Activated CD4-positive, alpha-beta T cell treated with anti-CD3 and anti-CD28 coated beads for 1 hour (primary cell): Measurements from ENCODE around the gene SPATA20.

Experiments
- DNase-seq: peaks from one replicate; pipeline ENCODE4 v3.0.0-alpha.2; 2020

Gene SPATA20

GRCh38 chr17:50521514-50521913, 25.5 kb upstream of the SPATA20 start:
- DNase-seq = no peak

- DNase-seq = no peak
Measured at GRCh38 chr17:50522766-50523165, 24.2 kb upstream of the SPATA20 start.

GRCh38 chr17:50523208-50523607, 23.8 kb upstream of the SPATA20 start:
- DNase-seq = no peak

GRCh38 chr17:50524838-50525237, 22.1 kb upstream of the SPATA20 start:
- DNase-seq = no peak

- DNase-seq = no peak
Measured at GRCh38 chr17:50527155-50527762, 19.7 kb upstream of the SPATA20 start.

- DNase-seq = no peak
Measured at GRCh38 chr17:50527949-50528474, 19.0 kb upstream of the SPATA20 start.

- no peak for DNase-seq
Measured at GRCh38 chr17:50529849-50530248, 17.1 kb upstream of the SPATA20 start.

- DNase-seq = no peak
Measured at GRCh38 chr17:50531428-50532025, 15.4 kb upstream of the SPATA20 start.

GRCh38 chr17:50532452-50533024, 14.4 kb upstream of the SPATA20 start, which contains the start of gene EPN3:
TSS of gene EPN3 (plus strand) at chr17:50532735. CDS start at chr17:50536557, 3,822 bp downstream.
- no peak for DNase-seq

- DNase-seq = no peak
Measured at GRCh38 chr17:50533185-50533584, 13.8 kb upstream of the SPATA20 start.

GRCh38 chr17:50533720-50534148, 13.2 kb upstream of the SPATA20 start:
- no peak for DNase-seq

GRCh38 chr17:50534222-50534978, 12.6 kb upstream of the SPATA20 start:
- no peak for DNase-seq

GRCh38 chr17:50534979-50535326, 12.0 kb upstream of the SPATA20 start:
- no peak for DNase-seq

- no peak for DNase-seq
Measured at GRCh38 chr17:50535407-50535806, 11.6 kb upstream of the SPATA20 start.

- no peak for DNase-seq
Measured at GRCh38 chr17:50536683-50537646, 10.0 kb upstream of the SPATA20 start.

GRCh38 chr17:50537721-50538548, 9.0 kb upstream of the SPATA20 start:
- no peak for DNase-seq

GRCh38 chr17:50538549-50539410, 8.2 kb upstream of the SPATA20 start:
- no peak for DNase-seq

- no peak for DNase-seq
Measured at GRCh38 chr17:50539762-50540559, 7.0 kb upstream of the SPATA20 start.
